Measurements from ENCODE around the gene STC2.

The STC2 gene

GRCh38 chr5:173314166-173314952 lies 13.9 kb downstream of the STC2 start:
- H3K9me3 ChIP-seq = no peaks in the 10 kb centered on the region
- no peak for TF ChIP-seq CTCF (IDR thresholded peaks at IDR 0.05)
- H3K27me3 ChIP-seq = peaks cover 91% of the 10 kb centered on the region
- H3K4me3 ChIP-seq (ENCODE audit: low read depth in 1 of 2, low read length in 1 of 2) = no peak overlapping the region
- H3K36me3 ChIP-seq = no peaks in the 10 kb centered on the region
- no peak overlapping the region for H3K27ac ChIP-seq
- no peaks in the 10 kb centered on the region for H3K4me1 ChIP-seq (ENCODE audit: control insufficient read depth in 1 of 2, insufficient read depth in 1 of 2, low read depth in 1 of 2, low read length in 1 of 2)

GRCh38 chr5:173313351-173313801 lies 14.8 kb downstream of the STC2 start:
- no peaks in the 10 kb centered on the region for H3K36me3 ChIP-seq
- no peak for TF ChIP-seq CTCF (IDR thresholded peaks at IDR 0.05)
- no peak overlapping the region for H3K27ac ChIP-seq
- peaks cover 84% of the 10 kb centered on the region for H3K27me3 ChIP-seq
- H3K9me3 ChIP-seq = no peaks in the 10 kb centered on the region
- H3K4me3 ChIP-seq (ENCODE audit: low read depth in 1 of 2, low read length in 1 of 2) = no peak overlapping the region
- no peaks in the 10 kb centered on the region for H3K4me1 ChIP-seq (ENCODE audit: control insufficient read depth in 1 of 2, insufficient read depth in 1 of 2, low read depth in 1 of 2, low read length in 1 of 2)

GRCh38 chr5:173312821-173313220 lies 15.4 kb downstream of the STC2 start:
- H3K9me3 ChIP-seq = no peaks in the 10 kb centered on the region
- no peak for TF ChIP-seq CTCF (IDR thresholded peaks at IDR 0.05)
- H3K27me3 ChIP-seq = peaks cover 84% of the 10 kb centered on the region
- no peaks in the 10 kb centered on the region for H3K4me1 ChIP-seq (ENCODE audit: control insufficient read depth in 1 of 2, insufficient read depth in 1 of 2, low read depth in 1 of 2, low read length in 1 of 2)
- H3K36me3 ChIP-seq = no peaks in the 10 kb centered on the region
- no peak overlapping the region for H3K27ac ChIP-seq
- H3K4me3 ChIP-seq (ENCODE audit: low read depth in 1 of 2, low read length in 1 of 2) = no peak overlapping the region

- no peaks in the 10 kb centered on the region for H3K4me1 ChIP-seq (ENCODE audit: control insufficient read depth in 1 of 2, insufficient read depth in 1 of 2, low read depth in 1 of 2, low read length in 1 of 2)
- no peak overlapping the region for H3K4me3 ChIP-seq (ENCODE audit: low read depth in 1 of 2, low read length in 1 of 2)
- no peak overlapping the region for H3K27ac ChIP-seq
- H3K9me3 ChIP-seq = no peaks in the 10 kb centered on the region
- H3K36me3 ChIP-seq = no peaks in the 10 kb centered on the region
- no peak for TF ChIP-seq CTCF (IDR thresholded peaks at IDR 0.05)
- H3K27me3 ChIP-seq = peaks cover 80% of the 10 kb centered on the region
Observed at GRCh38 chr5:173311818-173312585, 16.2 kb downstream of the STC2 start.

- H3K4me1 ChIP-seq (ENCODE audit: control insufficient read depth in 1 of 2, insufficient read depth in 1 of 2, low read depth in 1 of 2, low read length in 1 of 2) = no peaks in the 10 kb centered on the region
- H3K27me3 ChIP-seq = peaks cover 80% of the 10 kb centered on the region
- no peak overlapping the region for H3K27ac ChIP-seq
- no peak overlapping the region for H3K4me3 ChIP-seq (ENCODE audit: low read depth in 1 of 2, low read length in 1 of 2)
- no peaks in the 10 kb centered on the region for H3K36me3 ChIP-seq
- no peak for TF ChIP-seq CTCF (IDR thresholded peaks at IDR 0.05)
- H3K9me3 ChIP-seq = no peaks in the 10 kb centered on the region
Observed at GRCh38 chr5:173310861-173311785, 17.1 kb downstream of the STC2 start.
